ENCODE results near the gene WNK1. TPM values are rescaled to one million over a fixed set of nuclear protein-coding genes. Genes with fewer than 3 reads are reported as not detected.
A peak's percentile ranks its signal among the peaks of the same experiment; 100 is the strongest.

The WNK1 gene
- polyA plus RNA-seq, 2 of the 4 experiments (the other 2 are of a cell fraction), result 88.4 to 98.0 TPM

- TF ChIP-seq CTCF (IDR thresholded peaks at IDR 0.05) (peak; percentile 80), SREBF2 (IDR thresholded peaks at IDR 0.05) (no peak), HEYL (CRISPR knock-in tag; IDR thresholded peaks at IDR 0.05) (no peak), JUNB (IDR thresholded peaks at IDR 0.05) (no peak), CHD2 (IDR thresholded peaks at IDR 0.05; ENCODE audit: low read length, partially characterized antibody) (peak; percentile 8), REST (IDR thresholded peaks at IDR 0.05) (no peak), ELK1 (IDR thresholded peaks at IDR 0.05; ENCODE audit: low read depth, low read length) (no peak), RCOR1 (IDR thresholded peaks at IDR 0.05; ENCODE audit: low read depth, low read length) (no peak), EHMT2 (IDR thresholded peaks at IDR 0.05; ENCODE audit: low read depth) (no peak), ZSCAN20 (CRISPR knock-in tag; IDR thresholded peaks at IDR 0.05) (no peak), MYC (IDR thresholded peaks at IDR 0.05; ENCODE audit: borderline replicate concordance, low read length) (peak; percentile 16; the same call in 1 of the 2 replicates), RNF2 (IDR thresholded peaks at IDR 0.05; ENCODE audit: borderline replicate concordance, low read depth) (no peak), KDM5A (IDR thresholded peaks at IDR 0.05) (no peak), KDM1A (IDR thresholded peaks at IDR 0.05; ENCODE audit: low read depth) (no peak), MAZ (IDR thresholded peaks at IDR 0.05; ENCODE audit: borderline replicate concordance, low read depth, low read length) (no peak), NFE2L2 (conservative IDR thresholded peaks at IDR 0.05; ENCODE audit: low read length) (no peak), ZNF302 (CRISPR knock-in tag; IDR thresholded peaks at IDR 0.05) (no peak), USF2 (IDR thresholded peaks at IDR 0.05) (no peak), TFCP2L1 (CRISPR knock-in tag; IDR thresholded peaks at IDR 0.05) (no peak), NR3C1 (IDR thresholded peaks at IDR 0.05) (no peak), NPAS2 (CRISPR knock-in tag; IDR thresholded peaks at IDR 0.05; ENCODE audit: borderline replicate concordance) (no peak), HDAC2 (IDR thresholded peaks at IDR 0.05) (no peak)
Observed at GRCh38 chr12:751192-751998, 984 bp upstream of the WNK1 start (continued).

Data from A549 (cell line).